ENCODE data around the gene IRF6.
A peak's percentile ranks its signal among the peaks of the same experiment; 100 is the strongest.

Gene IRF6

DNA sequence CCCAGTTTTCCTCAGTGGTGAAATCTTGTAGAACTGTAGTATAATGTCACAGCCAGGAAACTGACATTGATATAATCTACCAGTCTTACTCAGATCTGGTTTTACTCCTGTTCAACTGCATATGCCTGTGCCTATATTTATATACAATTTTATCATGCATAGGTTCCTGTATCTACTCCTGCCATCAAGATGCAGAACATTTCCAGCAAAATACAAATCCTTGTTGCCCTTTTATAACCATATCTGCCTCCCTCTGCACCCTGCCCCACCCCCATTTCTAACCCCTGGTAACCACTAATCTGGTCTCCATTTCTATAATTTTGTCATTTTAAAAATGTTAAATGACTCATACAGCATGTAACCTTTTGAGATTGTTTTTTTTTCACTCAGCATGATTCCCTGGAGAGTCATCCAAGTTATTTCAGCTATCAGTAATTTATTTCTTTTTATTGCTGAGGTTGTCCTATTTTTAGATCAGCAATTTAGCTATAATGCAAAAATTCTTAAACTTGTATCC is 29.9 kb upstream of the IRF6 start:
- no peak for DNase-seq
- H3K27ac Mint-ChIP-seq = no peak overlapping the region
- CTCF ChIA-PET = interaction anchor here (5.3 kb wide), 1 partner anchor 13 kb away, joined by 26 read pairs; no protein-coding TSS in a partner anchor
- no peaks in the 10 kb centered on the region for H3K9me3 Mint-ChIP-seq
- H3K4me3 Mint-ChIP-seq = no peak overlapping the region
- no peaks in the 10 kb centered on the region for H3K4me1 Mint-ChIP-seq
- no peaks in the 10 kb centered on the region for H3K27me3 Mint-ChIP-seq
- peaks cover 72% of the 10 kb centered on the region for H3K36me3 Mint-ChIP-seq

DNA sequence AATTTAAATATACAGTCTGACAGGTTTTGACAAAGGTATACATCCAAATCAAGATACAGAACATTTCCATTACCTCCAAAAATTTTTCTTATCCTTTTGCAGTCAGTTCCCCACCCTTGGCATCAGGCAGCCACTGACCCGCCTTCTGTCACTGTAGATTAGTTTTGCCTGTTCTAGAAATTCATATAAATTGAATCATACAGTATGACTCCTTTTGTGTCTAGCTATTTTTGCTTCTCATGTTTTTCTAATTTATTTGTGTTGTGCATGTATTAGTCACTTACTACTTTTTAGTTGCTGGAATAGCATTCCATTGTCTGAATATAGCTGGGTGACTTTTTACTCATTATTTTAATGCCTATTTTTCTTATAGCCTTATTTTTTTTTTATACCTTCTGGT is 25.7 kb upstream of the IRF6 start:
- Mint-ChIP-seq H3K27ac (no peak overlapping the region), H3K4me3 (no peak overlapping the region), H3K9me3 (no peaks in the 10 kb centered on the region), H3K27me3 (no peaks in the 10 kb centered on the region), H3K36me3 (peaks cover 45% of the 10 kb centered on the region), H3K4me1 (peaks cover 32% of the 10 kb centered on the region)
- CTCF ChIA-PET = interaction anchor here (0.6 kb wide), 1 partner anchor 85 kb away, joined by 3 read pairs; no protein-coding TSS in a partner anchor
- no peak for DNase-seq

DNA sequence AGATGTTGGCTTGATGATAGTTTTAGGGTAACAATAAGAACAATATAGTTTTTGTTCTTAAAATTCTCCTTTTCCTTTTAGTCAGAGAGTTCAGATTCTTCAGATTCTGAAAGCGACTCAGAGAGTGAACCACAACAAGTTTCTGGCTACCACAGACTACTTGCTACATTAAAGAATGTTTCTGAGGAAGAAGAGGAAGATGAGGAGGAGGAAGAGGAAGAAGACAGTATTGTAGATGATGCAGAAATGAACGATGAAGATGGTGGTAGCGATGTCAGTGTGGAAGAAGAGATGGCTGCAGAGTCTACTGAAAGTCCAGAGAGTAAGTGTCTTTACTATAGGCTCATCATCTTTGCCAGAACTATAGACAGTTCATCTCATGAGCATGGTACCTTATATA is 24.8 kb upstream of the IRF6 start:
- Mint-ChIP-seq H3K4me1 (peaks cover 32% of the 10 kb centered on the region), H3K4me3 (no peak overlapping the region), H3K36me3 (peaks cover 42% of the 10 kb centered on the region), H3K27me3 (peaks cover 6% of the 10 kb centered on the region), H3K27ac (no peak overlapping the region), H3K9me3 (no peaks in the 10 kb centered on the region)
- CTCF ChIA-PET = no interaction called here
- DNase-seq = no peak

DNA sequence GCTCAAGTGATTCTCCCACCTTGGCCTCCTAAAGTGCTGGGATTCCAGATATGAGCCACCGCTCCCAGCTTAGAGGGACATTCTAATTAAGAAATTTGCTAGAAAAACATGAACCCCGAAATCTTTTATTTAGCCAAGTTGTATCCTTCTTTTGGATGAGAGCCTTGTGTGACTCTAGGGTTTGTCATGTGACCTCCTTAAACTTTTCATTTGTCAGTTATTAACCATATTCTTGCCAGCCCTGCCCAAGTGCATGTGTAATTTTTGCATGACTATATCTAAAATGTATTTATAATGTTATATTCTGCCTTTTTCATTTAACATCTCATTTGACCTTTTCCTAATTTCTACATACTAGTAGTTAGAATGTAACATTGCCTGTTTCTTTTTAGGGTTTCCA is 23.8 kb upstream of the IRF6 start:
- Mint-ChIP-seq H3K27ac (no peak overlapping the region), H3K27me3 (peaks cover 7% of the 10 kb centered on the region), H3K4me3 (peak overlapping the region; percentile 90), H3K36me3 (peaks cover 36% of the 10 kb centered on the region), H3K9me3 (no peaks in the 10 kb centered on the region), H3K4me1 (peaks cover 32% of the 10 kb centered on the region)
- CTCF ChIA-PET = no interaction called here
- DNase-seq = no peak

DNA sequence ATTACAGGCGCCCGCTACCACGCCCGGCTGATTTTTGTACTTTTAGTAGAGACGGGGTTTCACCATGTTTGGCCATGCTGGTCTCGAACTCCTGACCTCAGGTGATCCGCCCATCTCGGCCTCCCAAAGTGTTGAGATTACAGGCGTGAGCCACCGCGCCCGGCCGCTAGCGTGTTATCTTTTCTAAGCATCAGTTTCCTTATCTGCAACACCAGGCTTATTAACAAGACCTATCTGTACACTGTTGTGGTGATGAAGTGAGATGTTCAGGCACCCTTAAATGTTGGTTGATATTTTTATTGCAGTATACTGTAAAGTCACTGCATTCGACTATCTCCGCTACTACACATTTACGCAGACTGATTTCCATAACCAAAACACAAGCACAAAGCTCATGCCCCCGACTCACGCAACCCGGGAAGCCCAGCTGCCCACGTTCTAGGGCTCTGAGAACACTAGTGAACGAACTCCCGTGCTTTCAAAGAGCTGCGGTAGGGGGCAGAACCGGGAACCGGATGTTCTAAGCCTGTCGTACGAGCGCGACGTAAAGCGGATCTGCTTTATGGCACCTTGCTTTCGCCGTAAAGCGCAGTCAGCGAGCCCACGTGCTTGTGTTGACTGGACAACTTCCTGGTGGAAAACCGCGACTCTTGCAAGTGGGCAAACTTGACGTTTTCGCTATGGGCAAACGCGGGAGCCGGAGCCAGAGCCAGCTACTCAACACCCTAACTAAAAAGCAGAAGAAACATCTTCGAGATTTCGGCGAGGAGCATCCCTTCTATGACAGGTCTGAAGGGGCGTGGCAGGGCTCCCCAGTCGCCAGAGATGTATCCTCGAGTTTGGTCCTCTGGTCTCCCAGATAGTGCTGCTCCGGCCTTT is 21.7 kb upstream of the IRF6 start, which contains the start of gene UTP25:
Gene UTP25, plus strand, starts transcription at position 589 of the 879 bp plus-strand sequence. Its CDS starts 92 bp downstream, at position 681.
- H3K27ac Mint-ChIP-seq = peak within 1 kb of the TSS; percentile 93
- CTCF ChIA-PET = interaction anchor here (0.7 to 1.6 kb wide), 9 partner anchors 9 to 100 kb away, joined by 3 to 5 read pairs (median 3); no protein-coding TSS in a partner anchor
- no peaks in the 10 kb centered on the region for H3K9me3 Mint-ChIP-seq
- DNase-seq = peak; percentile 95
- H3K27me3 Mint-ChIP-seq = peaks cover 15% of the 10 kb centered on the region
- peaks cover 39% of the 10 kb centered on the region for H3K4me1 Mint-ChIP-seq
- H3K36me3 Mint-ChIP-seq = peaks cover 18% of the 10 kb centered on the region
- H3K4me3 Mint-ChIP-seq = peak within 1 kb of the TSS; percentile 90

DNA sequence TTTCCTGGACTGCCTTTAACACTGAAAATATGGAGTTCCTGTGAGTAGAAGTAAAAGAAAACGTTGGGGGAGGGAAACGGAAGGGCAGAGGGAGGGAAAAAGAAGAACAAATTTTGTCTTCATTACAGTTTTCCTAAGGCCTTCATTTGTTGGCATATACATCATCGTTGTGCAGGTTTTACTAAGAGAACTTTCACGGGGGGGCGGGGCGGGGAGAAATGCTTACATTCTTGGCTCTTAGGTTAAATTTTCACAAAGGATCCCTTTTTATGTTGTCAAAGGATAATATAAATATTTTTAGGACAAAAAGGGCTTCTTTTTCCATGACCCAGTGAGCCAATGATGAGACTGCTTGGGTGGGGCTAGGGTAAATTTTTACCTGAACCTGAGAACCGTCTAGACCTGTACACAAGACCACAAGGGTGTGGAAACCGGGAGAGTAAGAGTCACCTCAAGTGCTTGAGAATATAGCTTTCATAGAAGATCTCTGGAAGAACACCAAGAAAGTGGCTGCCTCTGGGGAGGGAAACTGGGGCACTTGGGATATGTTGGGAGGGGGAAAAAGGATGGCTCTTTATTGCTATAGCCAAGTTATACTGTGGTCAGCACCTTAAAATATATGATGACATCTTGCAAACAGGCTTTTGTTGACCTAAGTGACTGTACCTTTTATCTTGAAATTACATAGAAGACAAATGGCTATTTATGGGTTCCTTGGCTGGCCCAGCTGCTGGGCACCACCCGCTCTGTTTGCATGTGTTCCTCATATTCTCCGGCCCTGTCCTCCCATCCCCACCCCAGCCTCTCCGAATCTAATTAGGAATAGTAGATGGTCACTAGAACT is 19.9 kb upstream of the IRF6 start:
- Mint-ChIP-seq H3K27me3 (peaks cover 27% of the 10 kb centered on the region), H3K4me3 (no peak overlapping the region), H3K36me3 (peaks cover 5% of the 10 kb centered on the region), H3K4me1 (peaks cover 40% of the 10 kb centered on the region), H3K9me3 (no peaks in the 10 kb centered on the region), H3K27ac (no peak overlapping the region)
- no peak for DNase-seq
- CTCF ChIA-PET = interaction anchor here (0.9 to 1.6 kb wide), 3 partner anchors 10 to 70 kb away, joined by 3 to 5 read pairs (median 4); partner anchors contain the start of gene TRAF3IP3

DNA sequence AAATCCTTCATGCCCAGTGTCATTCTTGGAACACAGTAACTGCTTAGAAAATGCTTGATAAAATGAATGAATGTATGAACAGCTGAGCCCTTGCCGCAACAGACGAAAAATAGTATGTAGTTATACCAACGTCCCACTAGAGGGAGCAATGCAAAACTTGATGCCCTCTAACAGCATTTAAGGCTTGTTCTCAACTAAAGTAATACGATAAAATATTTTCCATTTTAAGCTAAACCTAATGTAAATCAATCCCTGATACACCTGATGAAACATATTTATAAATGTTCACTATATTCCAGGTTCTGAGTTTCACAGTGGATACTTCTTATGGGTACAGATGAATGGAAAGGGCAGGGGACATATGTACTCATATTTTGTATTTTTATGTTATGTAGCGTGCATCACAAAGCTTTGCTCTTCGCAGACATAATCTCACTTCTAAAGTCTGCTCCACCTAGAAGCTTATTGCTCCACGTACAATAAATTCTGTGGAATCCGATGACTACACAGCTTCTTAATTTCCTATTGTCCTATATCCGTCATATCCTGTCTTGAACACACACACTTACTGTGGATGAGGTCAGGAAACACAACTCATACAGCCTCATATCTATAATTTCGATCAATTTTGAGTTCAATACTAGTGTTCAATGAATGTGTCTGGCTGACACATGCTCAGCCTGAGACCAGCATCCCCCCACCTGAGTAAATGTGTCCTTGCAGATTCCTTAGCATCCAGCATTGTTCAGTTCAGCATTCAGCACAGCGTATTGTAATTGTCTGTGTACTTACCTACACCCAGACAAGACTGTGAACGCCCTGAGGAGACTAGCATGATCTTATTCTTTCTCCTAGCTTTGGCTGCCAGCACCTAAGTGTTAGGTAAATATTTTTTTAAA is 17.4 kb upstream of the IRF6 start:
- Mint-ChIP-seq H3K4me1 (peaks cover 22% of the 10 kb centered on the region), H3K4me3 (no peak overlapping the region), H3K36me3 (peaks cover 1% of the 10 kb centered on the region)

DNA sequence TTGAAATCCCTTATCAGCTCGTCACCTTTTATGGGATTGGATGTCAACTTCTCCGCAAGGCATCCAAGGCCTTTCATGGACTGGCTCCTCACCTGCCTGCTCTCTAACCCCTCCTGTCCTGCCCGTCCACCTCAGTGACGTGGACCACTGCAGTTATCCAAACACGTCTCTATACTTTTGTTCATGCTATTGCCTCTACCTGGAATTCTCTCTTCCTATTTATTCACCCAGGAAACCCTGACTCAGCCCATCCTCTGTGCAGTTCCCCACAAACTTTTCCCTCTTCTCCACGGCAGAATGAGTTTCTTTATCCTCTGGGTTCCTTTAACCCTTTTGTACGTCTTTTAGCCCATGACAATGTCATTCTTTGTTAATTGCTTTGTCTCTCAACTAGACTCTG is 16.8 kb upstream of the IRF6 start:
- peaks cover 17% of the 10 kb centered on the region for H3K4me1 Mint-ChIP-seq
- DNase-seq = no peak
- H3K36me3 Mint-ChIP-seq = no peaks in the 10 kb centered on the region
- no peak overlapping the region for H3K27ac Mint-ChIP-seq
- H3K4me3 Mint-ChIP-seq = no peak overlapping the region
- no peaks in the 10 kb centered on the region for H3K9me3 Mint-ChIP-seq
- CTCF ChIA-PET = interaction anchor here (0.7 to 5.1 kb wide), 22 partner anchors 8 to 256 kb away, joined by 3 to 48 read pairs (median 4); partner anchors contain the start of genes C1orf74, IRF6 and LAMB3
- peaks cover 48% of the 10 kb centered on the region for H3K27me3 Mint-ChIP-seq

More for the DNA sequence above, 17.4 kb upstream of the IRF6 start:
- DNase-seq = no peak
- CTCF ChIA-PET = interaction anchor here (0.7 to 5.1 kb wide), 25 partner anchors 9 to 257 kb away, joined by 3 to 48 read pairs (median 4); partner anchors contain the start of genes C1orf74 and IRF6
- H3K27me3 Mint-ChIP-seq = peaks cover 47% of the 10 kb centered on the region
- no peaks in the 10 kb centered on the region for H3K9me3 Mint-ChIP-seq
- H3K27ac Mint-ChIP-seq = no peak overlapping the region

DNA sequence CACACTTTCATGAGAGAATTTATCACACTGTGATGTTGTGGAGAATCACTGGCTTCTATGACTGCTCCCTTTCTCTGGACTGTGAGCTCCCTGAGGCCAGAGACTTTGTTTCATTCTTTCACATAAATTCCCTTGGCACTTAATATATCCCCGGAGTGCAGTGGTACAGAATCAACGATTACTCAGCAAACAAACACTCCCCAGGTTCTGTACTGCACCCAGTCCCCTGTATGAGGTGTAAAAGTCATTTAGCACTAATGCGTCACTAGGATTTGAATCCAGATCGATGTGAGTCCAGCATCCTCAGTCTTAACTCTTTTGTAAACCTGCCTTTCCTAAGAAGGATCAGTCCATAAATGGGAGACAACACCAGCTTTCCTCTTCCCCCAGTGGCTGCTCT is 15.0 kb upstream of the IRF6 start:
- Mint-ChIP-seq H3K36me3 (no peaks in the 10 kb centered on the region), H3K9me3 (no peaks in the 10 kb centered on the region), H3K4me1 (peaks cover 8% of the 10 kb centered on the region), H3K27ac (no peak overlapping the region), H3K4me3 (no peak overlapping the region), H3K27me3 (peaks cover 52% of the 10 kb centered on the region)
- DNase-seq = no peak
- CTCF ChIA-PET = interaction anchor here (1.5 to 5.1 kb wide), 3 partner anchors 13 to 169 kb away, joined by 4 to 48 read pairs (median 11); partner anchors contain the start of genes IRF6 and LAMB3

DNA sequence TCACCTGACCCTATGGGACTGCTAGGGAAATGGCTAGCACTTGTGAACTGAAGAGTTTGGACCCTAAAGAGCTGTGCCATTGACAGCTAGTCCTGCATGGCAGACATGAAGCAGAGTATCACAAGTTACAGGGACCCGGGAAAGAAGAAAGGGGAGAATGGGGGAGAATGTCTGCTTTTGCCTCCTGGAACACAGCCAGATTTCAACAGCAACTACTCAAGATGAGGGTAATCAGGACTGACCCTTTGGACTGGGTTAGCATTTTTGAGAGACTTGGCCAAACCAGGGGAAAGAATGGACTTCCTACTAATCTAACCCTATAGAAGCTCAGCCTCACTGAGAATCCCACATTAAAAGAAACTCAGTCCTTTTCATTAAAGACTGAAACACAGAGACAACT is 13.1 kb upstream of the IRF6 start:
- DNase-seq = no peak
- CTCF ChIA-PET = interaction anchor here (0.8 to 0.9 kb wide), 3 partner anchors 8 to 75 kb away, joined by 3 read pairs; partner anchors contain the start of gene UTP25
- Mint-ChIP-seq H3K27me3 (peaks cover 49% of the 10 kb centered on the region), H3K36me3 (no peaks in the 10 kb centered on the region), H3K4me3 (no peak overlapping the region), H3K27ac (no peak overlapping the region), H3K4me1 (peaks cover 8% of the 10 kb centered on the region), H3K9me3 (no peaks in the 10 kb centered on the region)

DNA sequence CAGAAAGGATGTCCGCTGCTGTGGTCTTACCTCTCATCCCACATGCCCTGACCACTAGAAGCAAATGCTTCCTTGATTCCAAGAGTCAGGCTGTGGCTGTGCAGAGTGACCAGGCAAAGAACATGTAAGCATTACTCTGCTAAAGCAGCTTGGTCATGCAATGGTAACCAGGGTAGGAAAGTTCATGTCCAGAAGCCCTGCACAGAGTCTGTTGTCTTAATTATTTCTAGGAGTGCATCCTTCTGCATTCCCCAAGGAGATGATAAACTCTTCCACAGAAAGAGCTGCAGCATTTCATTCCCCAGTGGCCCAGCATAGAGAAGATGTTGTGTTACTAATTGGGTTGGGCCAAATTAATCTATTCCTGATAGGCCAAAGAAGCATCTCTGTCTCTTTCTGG is 11.7 kb upstream of the IRF6 start:
- Mint-ChIP-seq H3K9me3 (no peaks in the 10 kb centered on the region), H3K4me3 (no peak overlapping the region), H3K27ac (no peak overlapping the region), H3K4me1 (peaks cover 2% of the 10 kb centered on the region), H3K36me3 (no peaks in the 10 kb centered on the region), H3K27me3 (peaks cover 44% of the 10 kb centered on the region)
- DNase-seq = no peak
- CTCF ChIA-PET = interaction anchor here (1.2 kb wide), 1 partner anchor 10 kb away, joined by 4 read pairs; the partner anchor contains the start of gene UTP25

DNA sequence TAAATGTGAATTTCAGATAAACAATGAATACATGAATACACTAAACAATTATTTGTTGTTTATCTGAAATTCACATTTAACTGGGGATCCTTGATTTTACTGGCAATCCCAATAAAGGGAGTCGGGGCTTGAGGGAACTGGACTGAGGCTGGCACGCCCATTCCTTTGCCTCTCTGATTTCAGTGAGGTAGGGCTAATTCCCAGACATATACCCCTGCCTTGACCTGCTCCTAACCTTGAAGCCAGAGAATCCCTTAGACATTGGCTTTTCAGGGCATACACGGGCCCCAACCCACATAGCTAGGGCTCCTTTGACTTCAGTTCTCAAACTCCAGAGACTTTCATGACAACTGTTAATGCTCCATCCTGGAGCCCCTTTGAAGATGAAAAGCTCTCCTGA is 11.0 kb upstream of the IRF6 start:
- H3K4me1 Mint-ChIP-seq = no peaks in the 10 kb centered on the region
- peaks cover 40% of the 10 kb centered on the region for H3K27me3 Mint-ChIP-seq
- H3K9me3 Mint-ChIP-seq = no peaks in the 10 kb centered on the region
- no peaks in the 10 kb centered on the region for H3K36me3 Mint-ChIP-seq
- H3K4me3 Mint-ChIP-seq = no peak overlapping the region
- DNase-seq = no peak
- no peak overlapping the region for H3K27ac Mint-ChIP-seq
- CTCF ChIA-PET = interaction anchor here (1.2 kb wide), 1 partner anchor 11 kb away, joined by 4 read pairs; the partner anchor contains the start of gene UTP25

DNA sequence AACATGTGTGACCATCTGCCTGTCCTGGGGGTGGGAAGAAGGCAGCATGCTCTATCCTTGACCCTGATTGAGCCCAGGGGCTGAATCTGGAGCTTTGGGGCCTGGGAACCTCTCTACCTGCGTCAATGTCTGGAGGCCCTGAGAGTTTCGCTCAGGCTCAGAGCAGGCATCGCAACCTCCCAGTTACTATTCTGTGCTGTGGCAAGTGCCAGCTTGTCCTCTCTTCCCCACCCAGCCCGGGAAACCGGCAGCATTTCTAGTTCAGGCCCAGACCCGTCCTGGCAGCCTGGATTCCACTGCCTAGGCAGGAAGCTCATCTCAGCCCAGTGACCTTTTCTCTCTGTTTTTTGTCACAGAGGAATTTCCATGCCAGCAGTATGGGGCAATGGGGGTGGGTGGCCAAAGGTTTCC is 10.0 kb upstream of the IRF6 start:
- Mint-ChIP-seq H3K4me1 (no peaks in the 10 kb centered on the region), H3K9me3 (no peaks in the 10 kb centered on the region), H3K27me3 (peaks cover 32% of the 10 kb centered on the region), H3K4me3 (no peak overlapping the region), H3K36me3 (no peaks in the 10 kb centered on the region), H3K27ac (no peak overlapping the region)
- CTCF ChIA-PET = interaction anchor here (0.9 to 2.8 kb wide), 2 partner anchors 8 to 11 kb away, joined by 3 to 17 read pairs; no protein-coding TSS in a partner anchor
- no peak for DNase-seq

All from activated naive CD4-positive, alpha-beta T cell treated with anti-CD3 and anti-CD28 coated beads, Interleukin-2, amount 10 ng/mL, durations not matched to agents 7 days and 5 days (primary cell).